NCI-H69 (cell line): ENCODE results near the gene CLCC1.

Source experiments
- DNase-seq: peaks from one replicate; lab custom pipeline; 2025; lab: John Stamatoyannopoulos, UW

Gene CLCC1

DNA sequence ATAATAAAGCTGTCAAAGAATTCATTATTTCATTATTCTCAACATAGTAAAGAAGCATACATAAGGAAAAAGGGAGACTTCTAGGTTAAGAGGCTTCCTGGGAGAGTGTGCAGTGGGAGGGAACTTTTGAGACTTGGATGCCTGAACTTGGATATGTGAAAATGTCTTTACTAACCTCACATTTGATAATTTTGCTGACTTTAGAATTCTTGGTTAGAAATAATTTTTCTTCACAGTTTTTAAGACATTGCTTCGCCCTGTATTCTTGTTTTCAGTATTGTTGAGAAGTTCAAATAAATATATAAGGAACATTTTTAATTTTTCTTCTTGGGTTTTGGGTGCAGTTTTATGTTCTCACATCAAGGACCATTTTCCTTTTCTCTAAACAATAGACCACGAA is 46.5 kb downstream of the CLCC1 start:
- DNase-seq, result no peak
